ENCODE results near the gene PRAMEF5. TPM values are rescaled to one million over a fixed set of nuclear protein-coding genes. Genes with fewer than 3 reads are reported as not detected.
"Not testable (repeated sequence)": the region's sequence is repeated elsewhere in the genome, so short reads cannot be mapped to it uniquely, and the experiment has no call there.

The PRAMEF5 gene
- total RNA-seq, 1 experiment from 2014 or later: not detected

- H3K9me3 ChIP-seq (replicated peaks); H3K27ac ChIP-seq; H3K36me3 ChIP-seq; H3K4me3 ChIP-seq; H3K27me3 ChIP-seq (replicated peaks); H3K4me1 ChIP-seq (replicated peaks); DNase-seq (ENCODE audit: low read depth in 1 of 2, low spot score in 2 of 2): not testable (repeated sequence)
Observed at GRCh38 chr1:13303239-13303638, 49.2 kb downstream of the PRAMEF5 start, which contains the start of gene PRAMEF33. Gene PRAMEF33, plus strand, starts transcription at chr1:13303539. Its CDS starts 2,416 bp downstream, at chr1:13305955.

Other genes starting within 250 kb of the PRAMEF5 start
- gene PRAMEF27, start 197.6 kb upstream of the PRAMEF5 start, total RNA-seq (2014; rRNA removed; shearing (Covaris generic)): not detected in 2 replicates
- gene HNRNPCL3, start 193.4 kb upstream of the PRAMEF5 start, total RNA-seq (2014; rRNA removed; shearing (Covaris generic)): not detected in 2 replicates
- gene PRAMEF25, start 183.4 kb upstream of the PRAMEF5 start, total RNA-seq (2014; rRNA removed; shearing (Covaris generic)): not detected in 2 replicates
- not detected in 2 replicates for gene HNRNPCL2, start 137.3 kb upstream of the PRAMEF5 start, total RNA-seq (2014; rRNA removed; shearing (Covaris generic))
- gene PRAMEF26, start 98.2 kb upstream of the PRAMEF5 start, total RNA-seq (2014; rRNA removed; shearing (Covaris generic)): not detected in 2 replicates
- not detected in 2 replicates for gene HNRNPCL4, start 88.6 kb upstream of the PRAMEF5 start, total RNA-seq (2014; rRNA removed; shearing (Covaris generic))
- gene PRAMEF9, start 82.3 kb upstream of the PRAMEF5 start, total RNA-seq (2014; rRNA removed; shearing (Covaris generic)): not detected in 2 replicates
- gene PRAMEF13, start 52.8 kb upstream of the PRAMEF5 start, total RNA-seq (2014; rRNA removed; shearing (Covaris generic)): not detected in 2 replicates
- gene PRAMEF18, start 28.0 kb upstream of the PRAMEF5 start, total RNA-seq (2014; rRNA removed; shearing (Covaris generic)): not detected in 2 replicates
- gene PRAMEF8, start 30.9 kb downstream of the PRAMEF5 start, total RNA-seq (2014; rRNA removed; shearing (Covaris generic)): not detected in 2 replicates
- not detected in 2 replicates for gene PRAMEF33, start 49.3 kb downstream of the PRAMEF5 start, total RNA-seq (2014; rRNA removed; shearing (Covaris generic))
- gene PRAMEF15, start 61.4 kb downstream of the PRAMEF5 start, total RNA-seq (2014; rRNA removed; shearing (Covaris generic)): not detected in 2 replicates
- not detected in 2 replicates for gene PRAMEF14, start 92.9 kb downstream of the PRAMEF5 start, total RNA-seq (2014; rRNA removed; shearing (Covaris generic))
- not detected in 2 replicates for gene PRAMEF19, start 117.7 kb downstream of the PRAMEF5 start, total RNA-seq (2014; rRNA removed; shearing (Covaris generic))
- gene PRAMEF17, start 135.4 kb downstream of the PRAMEF5 start, total RNA-seq (2014; rRNA removed; shearing (Covaris generic)): not detected in 2 replicates
- 0.16 and 1.7 TPM in 2 replicates for gene PRAMEF20, start 156.3 kb downstream of the PRAMEF5 start, total RNA-seq (2014; rRNA removed; shearing (Covaris generic))

Data from SJSA1 (cell line).